NT2/D1 (cell line): Measurements from ENCODE around the gene SPACA6.

Experiments
- YY1 ChIP-seq: IDR thresholded peaks from 2 replicates; pipeline ENCODE4 v1.6.1; 2011; ENCODE audit not compliant: insufficient read length, insufficient read depth
- ZNF274 ChIP-seq: IDR thresholded peaks from 2 replicates; pipeline ENCODE4 v1.6.1; 2011; ENCODE audit warnings: mild to moderate bottlenecking, low read depth, low read length

DNA sequence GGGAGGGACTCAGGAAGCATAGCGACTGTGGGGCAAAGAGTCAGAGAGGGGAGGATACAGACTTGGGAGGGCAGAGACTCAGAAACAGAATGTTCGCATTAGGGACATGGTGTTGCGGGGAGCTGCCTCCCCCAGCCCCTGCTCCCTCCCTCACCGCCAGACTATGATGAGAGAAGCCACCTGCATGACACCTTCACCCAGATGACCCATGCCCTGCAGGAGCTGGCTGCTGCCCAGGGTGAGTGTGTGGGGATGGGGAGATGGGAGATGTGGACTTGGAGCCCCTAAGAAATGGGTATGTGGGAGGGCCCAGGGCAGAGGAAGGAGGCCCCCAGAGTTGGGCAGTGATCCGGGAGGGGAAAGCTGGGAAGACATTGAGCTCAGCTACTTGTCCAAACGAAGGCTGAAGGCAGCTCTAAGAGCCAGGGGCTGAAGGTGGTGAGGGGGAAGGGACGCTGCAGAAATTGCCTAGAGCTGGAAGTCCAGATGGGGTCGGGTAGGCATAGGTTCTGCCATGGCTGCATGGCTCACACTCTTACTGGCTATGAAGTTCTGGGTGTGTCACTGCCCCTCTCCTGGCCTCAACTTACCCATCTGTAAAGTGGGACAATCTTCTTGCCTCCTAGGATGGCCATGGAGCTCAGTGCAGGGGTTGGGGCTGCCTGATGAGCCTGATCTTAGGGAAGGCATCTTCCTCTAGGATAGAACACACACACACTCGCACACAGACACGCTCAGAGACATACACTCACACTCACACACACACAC lies 1.4 kb downstream of the SPACA6 start:
- TF ChIP-seq ZNF274 (no peak), YY1 (no peak)
